HG03097 (cell line): Measurements from ENCODE around the gene GRID1.

Experiments
- ATAC-seq: cut with Tn5 transposase; IDR thresholded peaks from one replicate; pipeline ENCODE4 v1.9.1; 2021; ENCODE audit not compliant: unreplicated experiment, low FRiP score

Gene GRID1

DNA sequence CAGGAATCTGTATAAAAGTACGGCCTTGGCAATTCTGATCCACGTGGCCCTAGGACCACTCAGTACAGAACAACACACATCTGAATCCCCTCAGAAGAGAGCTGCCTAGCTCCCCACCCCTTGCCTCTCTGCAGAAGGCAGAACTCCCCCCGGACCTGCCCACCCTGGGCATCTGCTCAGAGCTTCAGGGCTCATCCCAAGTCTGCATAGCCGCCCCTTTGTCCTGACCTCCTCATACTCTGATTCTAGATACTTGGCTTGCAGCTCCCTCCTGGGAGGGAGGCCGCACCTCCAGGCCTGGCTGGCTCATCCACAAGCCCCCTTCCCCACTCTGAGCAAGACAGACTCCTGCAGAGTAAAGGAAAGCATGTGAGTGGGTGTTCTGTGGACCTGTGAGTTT lies 49.6 kb downstream of the GRID1 start:
- ATAC-seq: no peak

DNA sequence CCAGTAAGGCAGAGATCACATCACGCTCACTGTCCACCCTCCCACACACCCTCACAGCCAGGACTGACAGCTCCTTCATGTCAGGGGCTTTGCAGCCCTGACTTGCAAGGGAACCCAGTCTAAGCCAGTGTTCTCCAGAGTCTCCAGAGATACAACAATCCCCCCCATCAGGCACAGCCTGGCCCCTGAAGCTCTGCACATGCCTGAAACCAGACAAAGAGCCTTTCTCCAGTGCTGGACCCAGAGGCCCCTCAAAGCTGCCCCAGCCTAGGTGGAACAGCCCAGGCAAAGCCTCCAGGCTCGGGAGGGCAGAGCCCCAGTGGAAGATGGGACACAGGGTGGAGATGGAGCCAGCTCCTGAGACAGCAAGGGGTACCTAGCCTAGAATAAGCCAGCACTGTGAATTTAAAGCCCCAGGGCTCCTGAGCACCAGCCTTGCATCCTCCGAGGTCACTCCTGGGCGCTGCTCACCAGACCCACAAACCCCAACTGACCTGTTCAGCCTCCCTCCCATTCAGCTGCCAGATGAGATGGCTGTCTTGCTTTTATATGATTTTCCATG lies 50.2 kb downstream of the GRID1 start:
- no peak for ATAC-seq

DNA sequence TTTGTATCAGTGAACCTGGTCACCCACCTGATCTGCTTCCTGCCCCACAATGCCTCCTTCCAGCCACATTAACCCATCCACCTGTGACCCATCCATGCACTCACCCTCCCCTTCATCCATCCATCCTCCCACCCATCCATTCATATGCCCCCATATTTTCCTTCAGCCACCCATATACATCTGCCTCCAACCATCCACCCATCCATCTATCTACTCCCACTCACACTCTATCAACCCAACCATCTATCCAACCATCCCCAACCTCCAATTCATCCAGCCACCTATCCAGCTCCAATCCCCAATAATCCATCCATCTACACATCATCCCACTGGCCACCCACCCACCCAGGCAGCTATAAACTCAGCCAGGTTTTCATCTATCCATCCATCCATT lies 51.0 kb downstream of the GRID1 start:
- no peak for ATAC-seq

DNA sequence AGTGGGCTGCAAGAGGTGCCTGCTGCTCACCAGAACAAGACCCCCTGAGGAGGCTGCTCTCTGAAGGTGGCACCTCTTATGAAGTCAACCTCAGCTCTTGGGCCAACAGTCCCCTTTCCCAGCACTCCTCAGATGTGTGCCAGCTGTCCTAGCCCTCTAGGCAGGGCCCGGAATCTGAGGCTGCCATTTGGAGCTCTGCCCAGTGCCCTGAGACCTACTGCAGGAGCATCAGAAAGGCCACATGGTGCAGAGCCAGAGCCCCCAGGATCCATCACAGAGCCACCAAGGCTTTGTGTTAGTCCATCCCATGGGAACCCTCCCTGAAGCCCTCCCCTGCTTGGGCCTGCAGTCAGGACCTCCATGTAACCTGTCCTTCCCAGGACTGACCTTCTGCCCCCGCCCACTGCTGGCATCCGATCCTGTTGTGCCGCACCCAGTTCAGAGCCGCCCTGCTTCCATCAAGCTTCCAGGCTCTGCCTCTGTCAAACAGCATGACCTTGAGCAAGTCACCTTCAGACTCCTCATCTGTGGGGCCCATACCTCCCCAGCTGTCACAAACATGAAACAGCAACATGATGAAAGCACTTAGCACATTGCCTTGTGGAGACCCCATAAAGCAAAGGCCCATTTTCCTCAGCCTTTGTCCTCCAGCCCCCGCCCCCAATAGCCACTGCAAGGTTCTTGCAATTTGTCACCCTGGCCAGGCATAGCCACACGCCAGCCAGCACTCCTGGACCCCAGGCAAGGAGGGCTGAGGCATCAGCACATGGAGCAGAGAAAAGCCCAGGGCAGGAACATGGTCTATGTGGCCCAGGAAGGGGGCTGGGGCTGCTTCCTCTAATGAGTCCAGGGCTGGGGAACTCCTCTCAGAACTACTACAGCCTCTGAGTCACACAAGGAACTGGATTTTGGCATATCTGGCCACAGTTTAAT lies 51.7 kb downstream of the GRID1 start:
- ATAC-seq: no peak

DNA sequence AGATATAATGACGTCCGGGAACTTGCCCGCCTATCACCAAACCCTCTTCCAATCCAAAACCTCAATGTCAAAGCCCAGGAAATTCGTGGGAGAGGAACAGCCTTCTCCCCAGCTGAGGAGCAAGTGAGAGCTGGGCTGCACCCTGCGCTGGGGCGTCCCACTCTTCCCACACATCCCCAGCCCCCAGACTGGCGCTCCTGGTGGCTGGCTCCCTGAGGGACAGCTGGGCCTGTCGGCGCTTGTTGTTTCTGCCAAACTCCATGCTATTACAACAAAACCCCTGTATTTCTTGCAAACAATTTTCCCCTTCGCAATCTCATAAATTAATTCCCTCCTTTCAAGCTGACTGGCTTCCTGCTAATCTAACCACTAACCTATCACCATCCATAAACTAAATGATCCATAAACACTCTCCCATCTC lies 53.0 kb downstream of the GRID1 start:
- no peak for ATAC-seq

DNA sequence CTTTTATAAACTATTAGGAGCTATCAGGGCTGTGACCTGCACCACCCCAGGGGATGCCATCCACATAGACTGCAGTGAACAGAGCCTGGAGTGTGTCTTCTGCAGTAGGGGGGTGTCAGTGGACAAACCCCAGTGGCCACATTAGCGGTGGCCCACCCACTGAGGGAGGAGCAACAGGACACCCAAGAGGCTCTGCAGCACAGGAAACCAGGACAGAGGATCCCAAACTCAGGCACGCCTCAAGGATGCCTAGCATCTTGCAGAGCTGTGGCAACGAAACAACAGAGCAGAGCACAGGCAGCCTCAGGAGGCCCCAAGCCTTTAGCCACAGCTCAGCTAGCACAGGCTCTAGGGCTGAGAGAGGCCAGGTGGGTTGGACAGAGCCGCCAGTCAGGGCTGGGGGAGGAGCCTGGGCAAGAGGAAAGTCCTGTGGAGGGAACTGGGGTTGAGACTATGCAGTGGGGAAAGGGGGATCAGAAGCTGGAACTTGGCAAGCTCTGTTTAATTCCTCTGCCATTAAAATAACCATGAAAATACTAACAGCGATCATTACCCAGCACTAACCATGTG lies 53.8 kb downstream of the GRID1 start:
- no peak for ATAC-seq

DNA sequence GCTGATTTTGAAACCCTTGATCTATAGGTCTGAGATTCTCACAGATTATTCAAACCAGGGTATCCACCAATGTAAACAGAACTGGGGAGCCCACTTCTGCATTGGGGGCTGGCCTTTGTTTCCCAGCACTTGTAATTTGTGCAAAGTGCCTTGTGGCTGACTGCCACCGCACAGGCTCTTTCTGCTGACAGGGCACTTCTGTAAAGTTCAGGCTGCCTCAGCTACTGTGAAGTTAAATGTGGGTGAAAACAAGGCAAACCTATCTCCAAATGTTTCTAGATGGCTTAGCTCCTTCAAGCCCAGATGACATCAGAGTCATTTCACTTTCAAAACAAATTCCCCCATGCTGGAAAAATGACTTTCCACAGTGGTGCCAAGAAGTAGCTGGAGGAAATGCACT lies 54.7 kb downstream of the GRID1 start:
- no peak for ATAC-seq

DNA sequence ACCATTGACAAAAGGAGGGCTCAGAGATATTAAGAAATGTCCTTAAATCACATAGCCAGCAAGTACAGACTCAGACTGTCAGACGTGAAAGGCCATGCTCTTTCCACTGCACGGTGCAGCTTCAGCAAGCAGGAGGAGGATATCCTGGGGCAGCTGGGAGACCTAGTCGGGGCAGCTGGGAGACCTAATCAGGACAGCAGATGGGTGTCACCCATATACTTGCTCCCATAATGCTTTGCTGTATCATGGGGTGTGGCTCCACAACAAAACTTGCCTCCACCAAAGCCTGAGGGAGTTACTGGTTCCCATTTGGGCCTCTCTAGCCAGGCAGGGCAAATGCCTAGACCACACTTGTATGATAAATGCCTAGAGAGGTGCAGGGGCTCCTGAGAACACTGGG lies 55.4 kb downstream of the GRID1 start:
- no peak for ATAC-seq

DNA sequence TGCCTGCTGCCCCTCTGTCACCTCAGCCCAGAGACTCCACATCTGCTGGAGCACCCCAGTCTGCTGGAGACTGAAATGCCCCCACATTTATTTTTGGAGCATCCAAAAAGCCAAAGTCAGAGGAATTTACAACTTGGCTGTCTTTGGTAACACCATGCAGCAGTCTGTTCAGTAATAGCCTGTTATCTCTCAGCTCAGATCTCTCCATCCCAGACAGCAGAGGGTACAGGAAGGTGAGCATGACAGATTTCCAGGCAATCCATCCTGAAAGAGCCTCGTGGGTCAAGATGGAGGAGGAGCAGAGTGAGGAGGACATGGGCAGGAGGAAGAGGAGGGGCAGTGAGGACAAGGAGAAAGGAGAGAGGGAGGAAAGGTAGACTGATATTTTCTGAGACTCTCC lies 55.9 kb downstream of the GRID1 start:
- ATAC-seq: no peak

DNA sequence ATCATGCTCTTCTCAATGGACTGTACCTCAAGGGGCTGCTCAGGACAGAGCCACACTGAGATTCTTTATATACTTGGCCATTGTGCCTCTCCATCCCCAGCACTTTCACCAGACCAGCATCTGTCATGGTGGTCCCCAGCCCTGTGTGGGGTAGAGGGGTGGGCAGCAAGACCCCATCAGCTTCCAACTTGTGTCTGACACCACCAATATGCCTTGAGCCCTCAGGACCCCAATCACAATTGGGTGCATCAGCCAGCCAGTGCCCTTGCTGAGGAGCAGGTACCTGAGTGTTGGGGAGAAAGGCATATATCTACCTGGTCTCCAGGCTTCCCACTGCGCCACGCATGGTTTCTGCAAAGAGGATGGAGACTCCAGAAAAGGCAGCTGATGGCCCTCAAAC lies 56.3 kb downstream of the GRID1 start:
- ATAC-seq: no peak

DNA sequence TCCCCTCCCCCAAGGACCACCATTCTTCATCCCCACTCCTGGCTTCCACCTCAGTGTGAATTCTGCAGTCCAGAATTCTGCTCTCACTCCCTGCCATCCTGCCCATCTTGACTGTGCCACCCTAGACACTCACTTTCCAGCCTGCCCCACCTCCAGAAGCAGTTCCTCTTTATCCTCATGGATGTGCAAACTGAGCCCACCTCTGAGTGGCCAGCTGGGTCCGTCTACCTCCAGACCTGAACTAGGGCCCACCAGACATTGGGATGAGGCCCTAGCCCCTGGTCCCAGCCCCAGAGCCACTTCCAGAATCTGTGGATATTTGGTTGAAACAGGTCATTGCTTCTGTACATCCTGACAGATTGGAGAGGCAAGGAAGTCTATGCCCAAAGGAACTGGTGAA lies 58.5 kb downstream of the GRID1 start:
- no peak for ATAC-seq

DNA sequence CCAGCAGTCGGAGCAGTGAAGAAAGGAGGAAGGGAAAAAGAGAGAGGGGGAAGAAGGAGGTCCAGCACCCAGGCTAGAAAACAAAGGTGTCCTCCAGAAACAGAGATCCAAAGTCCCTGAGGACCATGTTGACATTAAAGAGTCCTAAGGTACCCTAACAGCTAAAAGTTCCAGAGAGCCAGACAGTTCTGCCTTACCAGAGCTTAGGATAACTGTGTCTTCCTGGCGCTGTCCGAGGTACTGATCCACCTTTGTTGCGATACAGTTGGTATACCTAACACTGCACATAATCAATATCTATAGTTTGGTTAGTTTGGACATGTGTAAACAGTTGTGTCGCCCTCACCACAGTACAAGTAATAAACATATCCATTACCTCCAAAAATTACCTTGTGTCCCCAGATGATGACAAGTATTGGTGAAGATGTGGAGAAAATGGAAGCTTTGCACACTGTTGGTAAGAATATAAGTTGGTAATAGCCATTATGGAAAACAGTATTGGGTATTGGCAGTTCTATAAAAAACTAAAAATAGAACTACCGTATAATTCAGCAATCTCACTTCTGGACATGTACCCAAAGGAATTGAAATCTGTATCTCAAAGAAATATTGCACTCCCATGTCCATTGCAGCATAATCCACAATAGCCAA lies 59.8 kb downstream of the GRID1 start:
- ATAC-seq: no peak

DNA sequence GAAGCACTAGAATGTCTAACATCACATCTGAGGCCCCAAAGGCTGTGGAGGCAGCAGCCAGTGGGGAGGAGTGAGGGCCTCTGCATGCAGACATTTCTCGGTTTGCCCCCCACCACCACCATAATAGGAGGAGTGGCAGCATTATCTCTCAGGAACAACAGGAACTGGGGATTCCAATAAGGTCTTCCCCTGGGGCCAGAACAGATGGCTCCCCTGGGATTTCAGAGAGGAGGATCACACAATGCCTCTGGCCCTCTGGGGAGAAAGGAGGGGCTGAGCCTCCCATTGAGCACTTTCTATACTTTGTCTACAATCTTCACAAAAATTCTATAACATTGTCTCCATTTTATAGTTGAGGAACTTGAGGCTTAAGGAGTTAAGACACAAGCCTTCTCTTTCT lies 61.1 kb downstream of the GRID1 start:
- ATAC-seq: no peak

DNA sequence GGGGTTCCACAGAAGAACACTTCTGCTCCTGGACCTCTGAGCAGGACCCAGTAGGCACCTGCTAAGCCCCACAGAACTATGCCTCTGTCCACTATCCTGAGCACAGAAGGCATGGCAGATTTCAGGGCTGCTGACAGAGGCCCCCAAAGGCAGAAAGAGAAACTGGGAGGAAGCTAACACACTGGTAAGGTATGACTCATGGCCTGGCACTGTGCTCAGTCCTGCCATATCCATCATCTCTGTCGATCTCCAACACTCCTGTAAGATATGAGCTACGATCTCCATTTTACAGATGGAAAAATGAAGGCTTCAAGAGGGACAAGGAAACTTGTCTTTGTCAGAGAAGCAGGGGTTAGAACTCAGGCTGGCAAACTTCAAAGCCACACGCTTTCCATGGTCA lies 62.2 kb downstream of the GRID1 start:
- ATAC-seq: no peak

DNA sequence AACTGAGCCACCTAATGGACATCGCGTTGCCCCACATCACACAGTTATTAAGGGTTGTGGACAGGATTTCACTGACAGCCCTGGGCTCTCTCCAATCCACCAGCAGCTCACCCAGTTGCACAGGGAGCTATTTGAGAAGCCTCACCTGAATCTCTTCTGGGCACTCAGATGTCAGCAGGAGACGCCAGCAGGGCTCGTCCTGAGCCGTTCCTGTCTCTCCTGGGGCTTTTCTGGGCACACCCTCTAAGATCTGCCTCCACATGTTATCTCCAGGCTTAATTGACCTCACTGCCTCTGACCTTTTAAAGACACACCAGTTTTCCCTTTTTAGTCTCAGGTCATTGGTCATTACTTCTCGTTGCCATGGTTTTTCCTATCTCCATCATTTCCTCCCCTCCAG lies 63.0 kb downstream of the GRID1 start:
- ATAC-seq: no peak

DNA sequence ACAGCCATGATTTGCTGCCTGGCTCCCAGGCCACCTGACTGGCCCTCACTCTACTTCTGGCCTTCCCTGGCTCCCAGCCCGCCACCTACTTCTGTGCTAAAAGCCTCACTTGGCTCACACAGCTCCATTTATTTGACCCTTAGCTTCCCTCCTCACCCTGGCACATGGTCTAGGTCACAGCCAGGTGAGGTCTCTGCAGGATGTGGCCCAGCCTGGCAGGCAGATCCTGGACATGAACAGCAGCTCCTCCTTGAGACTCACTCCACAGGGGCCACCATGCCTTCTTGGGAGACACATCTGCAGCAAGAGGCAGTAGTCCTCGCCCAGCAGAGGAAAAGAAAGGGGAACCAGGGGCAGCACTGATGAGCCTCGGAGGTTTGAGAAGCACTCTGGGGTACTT lies 64.6 kb downstream of the GRID1 start:
- no peak for ATAC-seq

DNA sequence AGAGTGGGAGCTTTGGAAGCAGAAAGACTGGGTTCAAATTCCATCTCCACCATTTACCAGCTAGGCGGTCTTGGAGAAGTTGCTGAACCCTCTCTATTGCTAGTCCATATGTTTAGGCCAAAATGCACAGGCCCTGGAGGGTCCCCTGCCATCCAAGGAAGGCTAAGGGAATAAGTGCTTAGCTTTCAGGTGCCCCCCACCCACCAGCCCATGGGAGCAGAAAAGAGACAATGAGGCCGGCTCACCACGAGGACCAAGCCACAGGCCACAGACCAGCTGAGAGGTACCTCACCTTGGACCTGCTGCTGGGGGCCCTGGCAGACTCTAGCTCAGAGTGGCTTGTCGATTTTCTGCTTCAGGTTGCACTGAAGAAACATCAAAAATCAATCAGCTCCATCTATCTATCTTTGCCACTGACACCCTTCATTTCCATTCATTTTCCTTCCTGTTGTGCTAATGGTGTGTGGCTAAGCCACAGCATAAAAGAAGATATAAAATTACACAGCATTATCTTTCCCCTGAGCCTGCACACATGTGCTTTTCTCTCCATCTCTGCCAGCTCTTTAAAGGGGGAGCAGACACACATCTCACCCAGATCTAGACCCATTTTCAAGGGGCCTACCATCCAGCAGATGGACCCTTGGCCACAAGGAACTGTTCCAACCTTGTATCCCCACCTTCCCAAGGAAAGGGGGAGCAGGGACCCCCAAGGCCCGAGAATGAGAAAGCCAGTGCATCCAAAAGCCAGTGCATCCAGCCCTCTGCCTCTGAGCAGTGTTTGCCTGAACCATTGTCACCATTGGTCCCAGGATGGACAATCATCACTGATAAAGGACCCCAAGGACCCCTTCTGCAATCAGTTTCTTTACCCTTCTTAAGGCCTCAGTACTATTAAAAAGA lies 65.4 kb downstream of the GRID1 start:
- ATAC-seq: no peak

DNA sequence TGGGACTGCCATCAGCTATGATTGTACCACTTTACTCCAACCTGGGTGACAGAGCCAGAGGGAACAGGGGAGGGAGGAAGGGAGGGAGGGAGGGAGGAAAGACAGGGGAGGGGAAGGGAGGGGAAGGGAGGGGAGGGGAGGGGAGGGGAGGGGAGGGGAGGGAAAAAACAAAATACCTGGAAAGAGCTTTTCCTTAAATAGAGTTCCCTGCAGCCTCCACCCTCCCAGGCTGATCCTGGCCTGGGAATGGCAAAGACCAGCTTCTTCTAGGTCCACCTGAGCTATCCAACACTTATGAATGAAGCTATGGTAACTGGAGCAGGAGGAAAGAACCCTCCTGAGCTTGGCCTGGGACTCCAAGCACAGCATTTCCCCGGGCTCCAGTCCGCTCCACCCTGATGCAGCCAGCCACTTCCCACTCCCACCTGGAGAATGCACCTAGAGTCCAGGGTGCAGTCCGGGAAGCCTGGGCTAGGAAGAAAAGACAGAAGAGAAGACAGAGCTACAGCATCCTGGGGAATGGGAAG lies 66.1 kb downstream of the GRID1 start:
- ATAC-seq: no peak

DNA sequence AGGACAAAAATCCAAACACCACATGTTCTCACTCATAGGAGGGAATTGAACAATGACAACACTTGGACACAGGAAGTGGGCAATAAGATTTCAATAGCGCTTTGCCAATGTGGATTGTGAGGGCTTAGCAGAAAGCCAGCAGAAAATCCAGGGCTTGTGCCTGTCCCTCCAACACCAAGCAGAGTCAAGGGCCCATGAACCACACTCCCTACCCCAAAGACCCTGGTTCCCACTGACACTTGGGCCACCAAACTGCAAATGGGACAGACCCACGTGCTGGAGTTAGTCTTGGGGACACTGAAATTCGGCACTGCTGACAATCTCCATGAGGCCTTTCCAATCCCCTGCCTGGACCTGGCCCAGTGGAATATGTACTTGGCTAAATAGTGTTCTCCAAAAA lies 67.0 kb downstream of the GRID1 start:
- no peak for ATAC-seq

DNA sequence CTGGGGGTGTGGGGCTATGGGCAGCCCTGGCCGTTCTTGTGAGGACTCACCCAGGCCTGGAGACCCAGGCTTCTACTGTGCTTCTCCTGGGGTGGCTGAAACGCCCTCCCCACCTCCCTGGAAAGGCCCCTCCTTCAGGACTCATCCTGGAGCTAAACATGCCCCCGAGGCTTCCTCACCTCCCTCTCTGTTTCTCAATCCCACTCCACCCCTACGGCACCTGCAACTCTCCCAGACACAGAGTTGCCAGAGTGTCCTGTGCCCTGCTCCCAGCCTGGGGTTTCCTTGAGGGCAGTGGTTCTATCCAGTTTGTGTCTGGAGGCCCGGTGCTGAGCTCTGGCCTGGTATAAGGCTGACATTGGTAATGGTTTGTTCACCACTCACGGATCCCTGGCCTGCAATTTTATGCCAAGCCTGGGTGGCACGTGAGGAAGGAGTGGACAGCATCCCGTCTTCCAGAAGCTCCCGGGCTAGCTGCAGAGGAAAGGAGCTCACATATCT lies 68.0 kb downstream of the GRID1 start:
- ATAC-seq: no peak
